22Rv1 (cell line): Measurements from ENCODE around the gene MAP6.

Experiments used
- CTCF ChIP-seq: fragments of 450-650 bp; IDR thresholded peaks from 2 replicates; pipeline ENCODE4 v1.5.1; 2017; ENCODE audit warnings: mild to moderate bottlenecking
- ZFX ChIP-seq: fragments of 450-650 bp; IDR thresholded peaks from 2 replicates; pipeline ENCODE4 v1.6.1; 2017; ENCODE audit warnings: antibody characterized with exemption, borderline replicate concordance

- TF ChIP-seq CTCF (no peak), ZFX (no peak)
Measured at GRCh38 chr11:75663808-75664207, 5.0 kb downstream of the MAP6 start.
